ENCODE data around the gene FAM43B.
"Not testable (repeated sequence)": the region's sequence is repeated elsewhere in the genome, so short reads cannot be mapped to it uniquely, and the experiment has no call there.

Gene FAM43B, protein sequence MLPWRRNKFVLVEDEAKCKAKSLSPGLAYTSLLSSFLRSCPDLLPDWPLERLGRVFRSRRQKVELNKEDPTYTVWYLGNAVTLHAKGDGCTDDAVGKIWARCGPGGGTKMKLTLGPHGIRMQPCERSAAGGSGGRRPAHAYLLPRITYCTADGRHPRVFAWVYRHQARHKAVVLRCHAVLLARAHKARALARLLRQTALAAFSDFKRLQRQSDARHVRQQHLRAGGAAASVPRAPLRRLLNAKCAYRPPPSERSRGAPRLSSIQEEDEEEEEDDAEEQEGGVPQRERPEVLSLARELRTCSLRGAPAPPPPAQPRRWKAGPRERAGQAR

DNA sequence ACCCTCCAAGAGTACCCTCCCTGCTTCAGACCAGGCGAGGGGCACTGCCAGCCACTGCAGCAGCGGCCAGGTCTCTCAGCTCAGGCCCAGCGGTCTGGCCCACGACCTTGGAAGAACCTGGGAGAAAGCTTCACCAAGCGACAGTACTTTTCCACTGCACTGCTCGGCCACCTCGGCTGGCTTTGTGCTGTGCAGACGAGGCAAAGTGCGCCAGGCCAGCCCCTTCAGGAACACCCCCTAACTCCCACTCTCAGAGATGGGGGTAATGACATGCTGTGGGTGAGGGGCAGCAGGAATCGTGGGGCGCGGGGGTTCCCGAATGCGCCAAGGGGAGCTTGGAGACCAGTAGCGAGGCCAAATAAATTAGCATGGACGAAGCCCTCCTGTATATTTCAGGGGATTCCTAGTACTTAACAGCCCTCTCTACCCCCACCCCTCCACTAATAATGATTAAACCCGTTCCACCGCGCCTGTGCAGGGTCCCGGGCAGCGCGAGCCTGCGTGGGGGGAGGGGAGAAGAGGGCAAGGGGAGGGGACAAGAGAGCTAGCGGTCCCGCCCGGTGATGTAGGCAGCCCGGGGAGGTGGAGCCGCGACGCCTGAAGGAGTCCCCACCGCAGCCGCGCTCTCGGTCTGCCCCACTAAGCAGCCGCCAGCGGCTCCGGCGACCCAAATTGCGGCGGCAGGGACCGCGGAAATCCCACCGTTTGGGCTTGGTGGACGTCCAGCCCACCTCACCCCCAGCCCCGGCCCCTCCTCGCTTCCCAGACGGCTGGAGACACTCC lies at the start of gene FAM43B:
Gene FAM43B, plus strand, starts transcription at position 629 of the 783 bp plus-strand sequence. CDS start 401 bp downstream, outside the sequence.
- no peak for DNase-seq (ENCODE audit: low read depth in 2 of 2)

DNA sequence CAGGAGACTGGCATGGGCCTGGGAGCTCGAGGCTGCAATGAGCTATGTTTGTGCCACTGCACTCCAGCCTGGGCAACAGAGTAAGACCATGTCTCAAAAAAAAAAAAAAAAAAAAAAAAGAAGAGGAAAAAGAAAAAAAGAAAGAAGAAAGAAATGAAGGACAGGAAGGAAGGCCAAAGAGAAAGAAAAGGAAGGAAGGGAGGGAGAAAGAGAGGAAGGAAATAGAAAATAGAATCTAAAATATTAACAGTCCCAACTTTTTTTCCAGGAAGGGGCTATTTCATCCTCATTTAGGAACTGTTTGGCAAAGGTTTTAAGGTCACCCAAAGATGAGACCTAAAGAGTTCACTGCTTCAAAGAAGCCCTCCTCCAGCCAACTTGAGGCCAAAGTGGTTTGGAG lies 46.9 kb upstream of the FAM43B start:
- DNase-seq (ENCODE audit: low read depth in 2 of 2): no peak

DNA sequence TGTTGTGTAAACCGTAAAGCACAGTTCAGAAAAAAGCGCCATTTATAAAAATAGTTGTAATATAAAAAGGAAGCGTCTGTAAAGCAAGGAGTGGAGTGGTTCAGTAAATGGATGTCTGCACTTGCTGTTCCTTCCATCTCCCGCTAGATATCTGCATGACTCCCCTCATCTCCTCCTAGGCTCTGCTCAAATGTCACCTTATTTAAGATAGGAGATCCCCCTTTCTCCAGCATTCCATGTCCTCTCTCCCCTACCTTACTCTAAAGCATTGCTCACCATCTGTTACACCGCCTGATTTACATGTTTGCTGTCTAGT lies 45.2 kb upstream of the FAM43B start:
- DNase-seq (ENCODE audit: low read depth in 2 of 2): no peak

DNA sequence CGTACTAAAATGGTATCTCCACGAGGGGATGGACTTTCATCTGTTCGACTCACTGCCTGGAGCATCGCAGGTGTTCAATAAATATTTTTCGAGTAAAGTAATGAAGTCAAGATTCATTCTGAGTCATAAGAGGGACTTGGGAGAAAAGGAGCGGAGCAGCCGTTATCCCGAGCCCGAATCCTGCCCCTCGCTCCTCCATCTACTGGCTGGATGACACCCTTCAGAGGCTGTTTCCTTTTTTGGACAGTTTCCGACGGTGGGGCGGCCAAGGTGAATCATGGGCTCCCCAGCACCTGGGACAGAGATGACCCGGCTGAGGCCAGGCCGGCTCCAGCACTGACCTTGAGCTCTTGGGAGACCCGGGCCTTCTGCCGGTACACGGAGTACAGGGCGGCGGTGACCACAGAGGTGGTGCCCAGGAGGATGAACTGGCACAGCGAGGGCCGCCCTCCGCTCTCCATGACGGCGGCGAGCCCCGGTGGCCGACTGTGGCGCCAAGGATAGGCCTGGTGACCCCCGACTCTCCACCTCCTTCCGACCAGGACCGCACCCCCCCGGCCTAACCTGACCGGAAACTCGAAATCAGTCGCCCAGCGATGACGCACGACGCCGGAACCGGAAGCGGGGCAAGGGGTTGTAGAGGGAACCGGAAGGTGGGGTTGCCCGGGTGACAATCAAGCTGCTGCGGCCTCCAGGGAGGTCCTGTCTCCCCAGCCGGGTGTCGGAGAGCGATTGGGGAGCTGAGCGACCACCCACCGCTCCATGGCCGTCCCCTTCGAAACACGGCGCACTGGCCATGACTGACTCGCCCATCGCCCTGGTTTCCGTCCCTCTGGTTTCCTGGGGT lies 44.6 kb upstream of the FAM43B start, which contains the start of gene MUL1:
Gene MUL1, minus strand, starts transcription at position 588 of the 847 bp plus-strand sequence. Its CDS starts 127 bp downstream, at position 461.
- peak; percentile 62 to 72 for DNase-seq (ENCODE audit: low read depth in 2 of 2)

DNA sequence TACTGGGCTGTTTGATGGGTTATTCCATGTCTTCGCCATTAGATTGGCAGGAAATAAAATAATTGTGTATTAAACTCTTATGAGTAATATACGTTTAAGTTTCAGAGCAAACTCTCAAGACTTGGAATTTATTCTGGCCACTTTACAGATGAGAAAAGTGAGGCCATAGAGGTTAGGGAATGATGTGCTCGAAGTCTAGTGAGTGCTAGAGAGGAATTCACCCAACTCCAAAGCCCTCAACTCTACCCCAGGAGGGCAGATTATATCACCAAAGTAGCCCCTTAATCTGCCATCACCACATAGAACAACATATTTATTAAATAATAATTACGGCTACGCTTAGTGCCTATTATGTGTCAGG lies 44.0 kb upstream of the FAM43B start:
- no peak for DNase-seq (ENCODE audit: low read depth in 2 of 2)

DNA sequence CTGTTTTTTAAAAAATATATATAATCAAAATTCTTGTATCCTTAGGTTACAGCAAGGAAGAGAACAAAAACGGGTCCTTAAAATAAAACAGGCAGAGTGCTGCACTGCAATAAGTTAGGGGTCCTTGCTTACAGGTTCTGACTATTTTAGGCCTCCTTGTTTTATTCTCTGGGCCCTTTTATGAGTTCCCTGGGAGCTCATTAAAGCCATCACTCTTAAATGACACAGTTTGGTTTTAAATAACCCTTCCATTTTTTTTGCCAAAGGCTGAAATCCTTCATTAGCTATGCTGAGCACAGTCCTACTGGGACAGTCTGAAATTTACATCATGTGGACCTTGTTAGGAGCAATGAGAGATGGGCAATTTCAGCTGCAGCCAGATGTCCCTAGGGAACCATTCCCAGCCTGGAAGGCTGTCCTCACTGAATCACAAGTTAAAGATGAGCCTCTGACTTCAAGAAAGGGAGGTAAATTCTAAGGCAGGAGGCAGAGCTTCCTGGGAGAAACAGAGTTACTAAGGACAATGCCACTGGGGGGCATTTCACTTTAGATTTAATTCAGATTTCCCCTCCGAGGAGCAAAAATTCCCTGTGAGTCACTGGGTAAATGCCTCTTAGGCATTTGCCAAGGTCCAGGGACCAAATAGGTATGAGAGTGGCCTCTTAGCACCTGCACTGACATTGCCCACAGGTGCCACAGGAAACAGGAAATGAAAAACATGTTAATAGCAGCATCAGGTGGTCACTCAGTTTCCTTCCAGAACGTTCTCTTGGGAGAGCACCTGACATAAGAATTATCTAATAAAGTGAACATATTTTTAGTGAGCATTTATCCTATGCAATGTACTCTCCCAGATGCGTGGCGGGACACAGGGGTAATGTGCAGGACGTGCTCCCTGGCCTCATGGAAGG lies 40.6 kb upstream of the FAM43B start:
- DNase-seq (ENCODE audit: low read depth in 2 of 2): no peak

DNA sequence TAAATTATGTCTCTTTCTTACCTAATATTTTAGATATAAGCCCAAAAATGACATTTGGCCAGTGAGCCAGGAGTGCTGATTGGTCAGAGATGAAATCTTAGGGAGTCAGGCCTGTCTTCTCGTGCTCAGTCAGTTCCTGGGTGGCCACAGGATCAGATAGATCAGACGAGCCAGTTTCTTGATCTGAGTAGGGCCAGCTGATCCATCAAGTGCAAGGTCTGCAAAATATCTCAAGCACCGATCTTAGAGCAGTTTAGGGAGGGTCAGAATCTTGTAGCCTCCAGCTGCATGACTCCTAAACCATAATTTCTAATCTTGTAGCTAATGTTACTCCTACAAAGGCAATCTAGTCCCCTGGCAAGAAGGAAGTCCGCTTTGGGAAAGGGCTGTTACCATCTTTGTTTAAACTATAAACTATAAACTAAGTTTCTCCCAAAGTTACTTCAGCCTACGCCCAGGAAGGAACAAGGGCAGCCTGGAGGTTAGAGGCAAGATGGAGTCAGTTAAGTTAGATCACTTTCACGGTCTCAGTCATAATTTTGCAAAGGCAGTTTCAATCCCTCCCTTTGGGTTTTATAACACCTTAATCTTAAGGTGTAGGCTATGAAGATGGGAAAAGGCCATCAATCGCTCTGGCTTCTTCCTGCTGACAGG lies 32.6 kb upstream of the FAM43B start:
- not testable (repeated sequence) for DNase-seq (ENCODE audit: low read depth in 2 of 2)

DNA sequence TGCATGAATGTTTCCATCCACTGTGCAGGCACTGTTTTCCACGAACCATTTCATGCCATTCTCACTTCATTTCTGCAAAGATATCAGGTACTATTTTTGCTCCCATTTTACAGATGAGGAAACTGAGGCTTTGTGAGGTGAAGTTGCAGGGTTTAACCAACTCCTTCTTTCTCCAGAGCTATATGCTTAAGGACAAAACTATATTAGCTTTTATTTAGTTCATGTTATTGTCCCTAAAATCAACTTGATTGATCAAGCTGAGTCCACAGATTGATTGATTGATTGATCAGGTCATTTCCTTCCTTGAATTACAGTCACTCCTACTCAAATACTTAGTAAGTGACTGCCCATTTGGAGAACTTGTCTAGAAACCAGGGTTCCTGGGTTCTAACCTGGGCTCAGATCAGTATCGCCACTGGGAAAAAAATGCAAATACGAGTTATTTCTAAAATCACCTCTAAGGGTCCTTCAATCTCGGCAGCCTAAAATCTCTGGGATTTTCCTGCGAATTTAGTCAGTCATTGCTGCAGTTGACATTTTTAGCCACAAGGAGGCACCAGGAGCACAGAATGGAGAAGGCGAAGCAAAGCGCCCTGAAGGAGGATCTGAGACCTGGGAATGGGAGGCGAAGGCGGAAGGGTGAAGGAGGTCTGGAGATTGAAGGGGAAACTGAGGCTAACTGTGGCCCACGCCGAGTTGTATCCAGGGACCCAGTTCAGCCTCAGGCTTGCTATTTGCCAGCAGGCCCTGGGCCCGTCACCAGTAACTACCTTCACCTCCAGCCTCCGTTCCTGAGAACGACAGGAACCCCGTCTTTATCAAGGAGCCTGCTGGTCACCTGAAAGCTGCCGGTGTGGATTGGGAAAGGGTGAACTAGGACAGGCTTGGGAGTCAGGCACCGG lies 30.2 kb upstream of the FAM43B start:
- peak; percentile 37 to 43 for DNase-seq (ENCODE audit: low read depth in 2 of 2)

DNA sequence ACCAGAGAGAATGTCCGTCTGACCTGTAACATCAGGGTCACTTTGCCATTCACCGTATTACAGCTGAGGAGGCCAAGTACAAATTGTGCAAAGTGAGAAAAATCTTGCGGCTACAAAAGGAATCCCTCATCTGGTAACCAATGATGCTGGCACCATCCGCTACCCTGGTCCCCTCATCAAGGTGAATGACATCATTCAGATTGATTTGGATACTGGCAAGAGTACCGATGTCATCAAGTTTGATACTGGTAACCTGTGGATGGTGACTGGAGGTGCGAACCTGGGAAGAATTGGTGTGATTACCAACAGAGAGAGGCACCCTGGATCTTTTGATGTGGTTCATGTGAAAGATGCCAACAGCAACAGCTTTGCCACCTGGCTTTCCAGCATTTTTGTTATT lies 26.1 kb upstream of the FAM43B start:
- no peak for DNase-seq (ENCODE audit: low read depth in 2 of 2)

DNA sequence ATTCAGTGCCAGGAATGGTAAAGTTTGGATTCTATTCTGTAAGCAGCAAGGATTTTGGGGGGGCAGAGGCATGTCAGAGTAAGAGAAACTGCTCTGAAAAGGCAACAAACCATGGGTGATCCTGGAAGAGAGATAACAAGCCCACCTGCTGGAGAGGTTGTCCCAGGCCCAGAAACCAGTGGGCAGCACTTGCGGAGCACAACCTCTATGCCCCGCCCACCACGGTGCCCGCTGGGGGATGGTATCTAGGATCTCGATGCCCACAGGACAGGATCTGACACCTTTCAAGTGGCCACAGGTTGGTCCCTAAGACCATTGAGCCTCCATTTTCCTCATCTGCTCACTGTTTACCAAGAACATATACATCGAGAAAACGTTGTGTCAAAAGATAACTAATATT lies 24.2 kb upstream of the FAM43B start:
- DNase-seq (ENCODE audit: low read depth in 2 of 2): no peak

DNA sequence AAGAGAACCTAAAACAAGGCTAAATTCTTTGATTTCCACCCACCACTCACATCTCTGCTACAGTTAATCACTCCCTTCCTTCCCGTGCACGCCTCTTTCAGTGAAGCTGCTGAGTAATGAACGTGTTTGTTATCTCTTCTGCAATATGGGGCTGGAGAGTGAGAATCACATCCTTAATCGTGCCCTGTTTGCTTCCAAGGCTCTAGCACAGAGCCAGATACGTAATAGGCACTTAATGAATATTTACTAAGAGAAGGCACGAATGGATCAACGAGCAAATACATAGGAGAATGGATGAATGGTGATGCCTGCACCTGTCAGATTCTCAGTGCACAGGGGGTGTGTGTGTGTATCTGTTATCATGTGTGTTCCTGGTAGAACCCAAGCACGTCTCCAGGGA lies 22.1 kb upstream of the FAM43B start:
- no peak for DNase-seq (ENCODE audit: low read depth in 2 of 2)

DNA sequence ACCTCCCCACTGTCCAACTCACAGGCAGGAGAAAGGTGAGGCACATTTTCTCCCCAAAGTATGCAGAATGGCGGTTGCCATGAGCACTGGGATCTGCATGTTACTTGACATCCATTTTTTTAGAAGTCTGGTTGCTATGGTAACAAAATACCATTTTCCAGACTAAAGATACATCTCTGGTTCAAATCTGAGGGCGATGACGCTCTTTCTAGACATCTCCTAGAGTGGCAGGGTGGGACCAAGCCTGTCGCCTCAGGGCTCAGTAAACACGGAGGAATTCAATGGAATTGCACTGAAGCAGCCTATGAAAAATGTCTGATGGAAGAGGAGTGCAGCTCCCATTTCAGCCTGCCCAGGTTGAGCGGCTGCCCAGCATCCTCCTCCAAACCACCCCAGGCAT lies 21.5 kb upstream of the FAM43B start:
- DNase-seq (ENCODE audit: low read depth in 2 of 2): no peak

DNA sequence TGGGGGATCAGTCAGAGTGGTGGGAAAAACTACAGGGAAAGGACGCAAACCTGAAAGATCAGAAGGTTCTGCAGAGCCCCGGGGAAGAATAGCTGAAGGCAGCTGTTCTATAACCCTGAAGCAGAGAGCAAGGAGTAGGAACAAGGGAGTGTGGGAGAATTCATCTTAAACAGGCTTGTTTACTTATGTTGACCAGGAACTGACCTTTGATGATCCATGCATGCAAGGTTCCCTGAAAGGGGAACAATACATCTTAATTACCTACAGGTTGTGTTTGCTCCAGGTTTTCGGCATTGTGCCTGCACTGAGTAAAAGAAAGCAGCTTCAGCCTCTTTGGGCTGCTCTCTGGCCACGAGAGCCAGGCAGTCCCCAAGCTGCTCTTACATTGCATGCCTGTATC lies 18.7 kb upstream of the FAM43B start:
- no peak for DNase-seq (ENCODE audit: low read depth in 2 of 2)

DNA sequence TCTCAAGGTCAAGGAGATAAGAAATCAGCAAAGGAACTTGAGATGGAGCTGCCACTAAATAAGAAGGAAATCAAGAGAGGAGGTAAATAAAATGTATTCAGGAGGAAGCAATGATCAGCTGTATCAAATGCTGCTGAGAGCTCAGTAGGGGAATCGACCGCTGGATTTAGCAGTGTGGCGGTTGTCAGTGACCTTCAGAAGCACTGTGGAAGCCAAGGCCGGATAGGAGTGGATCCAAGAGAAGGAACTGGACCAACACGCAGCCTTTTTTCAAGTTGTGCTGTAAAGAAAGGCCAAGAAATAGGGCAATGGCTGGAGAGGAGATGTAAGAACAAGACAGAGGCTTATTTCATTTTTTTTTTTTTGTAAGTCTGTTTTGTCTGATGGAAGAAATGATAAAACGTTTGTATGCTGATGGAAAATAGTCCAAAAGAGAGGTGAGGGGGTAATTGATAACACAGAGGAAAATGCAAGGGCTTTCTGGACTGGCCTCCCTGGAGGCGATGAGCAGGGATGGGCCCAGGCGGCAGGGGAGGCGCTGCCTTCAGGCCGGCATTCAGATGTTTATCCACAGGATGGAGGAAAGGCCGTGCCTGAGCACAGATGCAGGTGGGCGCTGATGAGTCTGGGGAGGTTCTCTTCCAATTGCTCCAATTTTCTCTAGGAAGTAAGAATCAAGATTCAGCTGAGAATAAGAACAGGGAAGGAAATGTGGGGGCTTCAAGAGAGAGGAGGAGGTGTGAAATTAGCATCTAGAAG lies 17.5 kb upstream of the FAM43B start:
- DNase-seq (ENCODE audit: low read depth in 2 of 2): no peak

DNA sequence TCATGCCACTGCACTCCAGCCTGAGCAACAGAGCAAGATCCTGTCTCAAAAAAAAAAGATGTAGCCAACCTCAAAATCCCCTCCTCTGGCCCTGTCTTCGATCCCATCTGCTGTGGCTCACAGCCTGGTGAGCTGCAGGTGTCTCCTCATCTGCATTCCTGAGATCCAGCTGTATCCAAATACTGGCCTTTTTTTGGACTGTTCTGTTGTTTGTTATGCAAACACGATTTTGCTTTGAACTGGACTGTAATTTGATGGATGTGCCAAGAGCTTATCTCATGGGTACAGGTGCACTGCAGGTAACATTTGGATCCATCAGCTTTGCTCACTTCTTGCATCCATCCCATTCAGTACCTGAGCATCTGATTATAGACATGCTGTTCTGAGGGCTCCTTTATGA lies 14.1 kb upstream of the FAM43B start:
- no peak for DNase-seq (ENCODE audit: low read depth in 2 of 2)

DNA sequence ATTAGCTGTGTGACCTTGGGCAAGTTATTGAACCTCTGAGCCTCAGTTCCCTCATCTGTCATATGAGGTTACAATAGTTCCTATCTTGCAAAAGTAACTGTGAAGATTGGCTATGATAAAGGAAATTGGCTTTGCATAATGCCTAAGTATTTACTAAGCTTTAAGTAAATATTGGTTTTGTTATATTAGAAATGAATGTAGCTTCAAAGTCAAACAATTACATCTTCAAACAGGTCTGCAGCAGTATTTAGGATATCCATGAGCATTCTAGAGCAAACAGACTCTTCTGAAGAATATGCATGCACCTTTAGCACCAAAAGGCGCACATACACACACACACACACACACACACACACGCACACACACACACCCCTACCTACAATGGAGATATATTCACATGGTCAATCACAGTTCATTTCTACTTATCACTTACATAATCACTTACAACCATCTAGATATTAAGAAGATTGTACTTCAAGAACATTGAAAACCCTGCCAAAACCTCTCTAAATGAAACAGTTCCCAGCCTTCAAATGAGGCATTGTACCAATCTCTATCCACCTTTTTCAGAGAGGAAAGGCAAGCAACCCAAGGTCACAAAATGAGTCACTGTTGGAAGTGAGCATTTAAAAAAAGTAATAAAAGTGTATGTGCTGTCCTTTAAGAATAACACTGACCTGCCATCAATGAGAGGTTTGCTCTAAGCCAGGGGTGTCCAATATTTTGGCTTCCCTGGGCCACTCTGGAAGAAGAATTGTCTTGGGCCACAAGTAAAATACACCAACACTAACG lies 13.4 kb upstream of the FAM43B start:
- no peak for DNase-seq (ENCODE audit: low read depth in 2 of 2)

DNA sequence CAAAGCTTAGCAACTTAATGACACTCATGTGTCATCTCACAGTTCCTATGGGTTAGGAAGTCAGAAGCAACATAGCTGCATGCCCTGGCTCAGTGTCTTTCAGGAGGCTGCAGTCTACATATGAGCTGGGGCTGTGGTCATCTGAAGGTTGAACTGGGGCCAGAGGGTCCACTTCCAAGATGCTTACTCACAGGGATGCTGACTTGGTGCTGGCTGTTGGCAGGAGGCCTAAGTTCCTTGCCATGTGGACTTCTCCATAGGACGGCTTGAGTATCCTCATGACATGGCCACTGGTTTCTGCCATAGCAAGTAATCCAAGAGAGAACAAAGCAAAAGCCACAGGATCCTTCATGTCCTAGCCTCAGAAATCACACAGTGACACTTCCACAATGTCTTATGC lies 12.1 kb upstream of the FAM43B start:
- DNase-seq (ENCODE audit: low read depth in 2 of 2): no peak

DNA sequence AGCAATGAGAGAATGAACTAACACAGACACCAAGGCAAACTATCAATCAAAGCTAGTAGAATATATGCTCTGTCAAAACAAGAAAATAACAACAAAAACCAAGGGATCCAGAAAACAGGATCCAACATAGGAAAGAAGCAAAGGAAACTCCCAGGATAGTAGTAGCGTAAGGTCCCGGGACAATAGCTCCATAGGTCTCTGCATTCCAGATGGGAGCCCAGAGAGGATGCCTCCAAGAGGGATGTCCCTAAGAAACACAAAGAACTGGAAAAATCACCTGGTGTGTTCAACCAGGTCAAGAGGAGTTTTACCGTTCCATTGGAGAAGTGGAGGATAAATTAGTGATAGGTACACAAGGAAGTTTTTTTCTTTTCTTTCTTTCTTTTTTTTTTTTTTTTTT lies 5.7 kb upstream of the FAM43B start:
- no peak for DNase-seq (ENCODE audit: low read depth in 2 of 2)
